Cardiac muscle cell (in vitro differentiated cells and primary cell): Measurements from ENCODE around the gene RAB38. TPM values are rescaled to one million over a fixed set of nuclear protein-coding genes. Genes with fewer than 3 reads are reported as not detected.

Experiments used
- DNase-seq, 2 donors: peaks; one replicate each; pipeline versions ENCODE4 v3.0.0 to v3.0.0-alpha.2; 2010 to 2017; ENCODE audit warnings: low read depth in 1 of 2, low spot score in 1 of 2
- H3K27ac ChIP-seq: fragments of 200-600 bp; sonication (generic); 2 replicates; pipeline ENCODE4 v1.5.1; 2016
- H3K27me3 ChIP-seq: fragments of 200-600 bp; sonication (generic); 2 replicates; pipeline ENCODE4 v1.6.0; 2016; ENCODE audit warnings: control low read depth
- H3K36me3 ChIP-seq: fragments of 200-600 bp; sonication (generic); 2 replicates; pipeline ENCODE4 v1.5.1; 2016; ENCODE audit warnings: control low read depth
- H3K4me1 ChIP-seq: fragments of 200-600 bp; sonication (generic); 2 replicates; pipeline ENCODE4 v1.8.1; 2017; ENCODE audit warnings: low read depth, mild to moderate bottlenecking, mixed run types
- H3K4me3 ChIP-seq: fragments of 200-600 bp; sonication (generic); 2 replicates; pipeline ENCODE4 v1.5.1; 2016; ENCODE audit warnings: mild to moderate bottlenecking
- H3K9me3 ChIP-seq: fragments of 200-600 bp; sonication (generic); 2 replicates; pipeline ENCODE4 v1.5.1; 2017; ENCODE audit warnings: low read depth, mild to moderate bottlenecking, control low read depth
- CTCF ChIP-seq: IDR thresholded peaks from 2 replicates; pipeline ENCODE4 v1.5.1; 2012; ENCODE audit warnings: low read depth, mild to moderate bottlenecking, low read length
- polyA plus RNA-seq: library from polyadenylated mRNA; unstranded; fragments of >200 nt; fragmentation: Nextera tagmentation; extraction: Ambion mirVana; gene quantifications from 2 replicates; pipeline ENCODE4 v1.2.1, GENCODE V29; 2016
- total RNA-seq: library from RNA; depleted of rRNA; stranded (reverse); fragments of >200 nt; gene quantifications from 2 replicates; pipeline ENCODE4 v1.2.3, GENCODE V29; 2016

Gene RAB38
- 6.9 and 7.7 TPM in 2 replicates for total RNA-seq
- 12.0 and 12.8 TPM in 2 replicates for polyA plus RNA-seq

- DNase-seq: peak; percentile 65 to 81
- TF ChIP-seq CTCF: no peak
- H3K36me3 ChIP-seq: no peaks in the 10 kb centered on the region
- no peaks in the 10 kb centered on the region for H3K9me3 ChIP-seq
- no peaks in the 10 kb centered on the region for H3K27me3 ChIP-seq
- H3K4me1 ChIP-seq: peaks cover 13% of the 10 kb centered on the region
- H3K27ac ChIP-seq: peak within 1 kb of the TSS; percentile 12
- H3K4me3 ChIP-seq: peak within 1 kb of the TSS; percentile 35
Observed at GRCh38 chr11:88174709-88175568, at the start of gene RAB38. Gene RAB38 (minus strand): TSS chr11:88175443. CDS start chr11:88175384, 59 bp downstream.

- Histone ChIP-seq H3K36me3 (no peaks in the 10 kb centered on the region), H3K4me1 (no peaks in the 10 kb centered on the region), H3K27me3 (no peaks in the 10 kb centered on the region), H3K4me3 (no peak overlapping the region), H3K9me3 (no peaks in the 10 kb centered on the region), H3K27ac (no peak overlapping the region)
- no peak for TF ChIP-seq CTCF
- no peak for DNase-seq
Observed at GRCh38 chr11:88213406-88213805, 38.2 kb upstream of the RAB38 start.

- DNase-seq: no peak
- no peaks in the 10 kb centered on the region for H3K9me3 ChIP-seq
- no peak overlapping the region for H3K4me3 ChIP-seq
- H3K36me3 ChIP-seq: no peaks in the 10 kb centered on the region
- H3K27me3 ChIP-seq: no peaks in the 10 kb centered on the region
- TF ChIP-seq CTCF: no peak
- no peak overlapping the region for H3K27ac ChIP-seq
- no peaks in the 10 kb centered on the region for H3K4me1 ChIP-seq
Observed at GRCh38 chr11:88212300-88212699, 37.1 kb upstream of the RAB38 start.

- H3K4me1 ChIP-seq: no peaks in the 10 kb centered on the region
- peak in 1 of 2 donors; percentile 37 for DNase-seq
- H3K9me3 ChIP-seq: no peaks in the 10 kb centered on the region
- H3K27me3 ChIP-seq: no peaks in the 10 kb centered on the region
- TF ChIP-seq CTCF: no peak
- no peaks in the 10 kb centered on the region for H3K36me3 ChIP-seq
- H3K27ac ChIP-seq: no peak overlapping the region
- H3K4me3 ChIP-seq: no peak overlapping the region
Observed at GRCh38 chr11:88208745-88209144, 33.5 kb upstream of the RAB38 start.

GRCh38 chr11:88206751-88207150 lies 31.5 kb upstream of the RAB38 start:
- H3K36me3 ChIP-seq: no peaks in the 10 kb centered on the region
- no peak overlapping the region for H3K4me3 ChIP-seq
- no peak for DNase-seq
- H3K9me3 ChIP-seq: no peaks in the 10 kb centered on the region
- TF ChIP-seq CTCF: no peak
- H3K27me3 ChIP-seq: no peaks in the 10 kb centered on the region
- H3K27ac ChIP-seq: no peak overlapping the region
- H3K4me1 ChIP-seq: no peaks in the 10 kb centered on the region
